NCI-H1417 (cell line): ENCODE data around the gene ZNF467.

Experiments
- DNase-seq, 3 experiments: peaks; one replicate each; lab custom pipeline; 2025; lab: John Stamatoyannopoulos, UW

Gene ZNF467

DNA sequence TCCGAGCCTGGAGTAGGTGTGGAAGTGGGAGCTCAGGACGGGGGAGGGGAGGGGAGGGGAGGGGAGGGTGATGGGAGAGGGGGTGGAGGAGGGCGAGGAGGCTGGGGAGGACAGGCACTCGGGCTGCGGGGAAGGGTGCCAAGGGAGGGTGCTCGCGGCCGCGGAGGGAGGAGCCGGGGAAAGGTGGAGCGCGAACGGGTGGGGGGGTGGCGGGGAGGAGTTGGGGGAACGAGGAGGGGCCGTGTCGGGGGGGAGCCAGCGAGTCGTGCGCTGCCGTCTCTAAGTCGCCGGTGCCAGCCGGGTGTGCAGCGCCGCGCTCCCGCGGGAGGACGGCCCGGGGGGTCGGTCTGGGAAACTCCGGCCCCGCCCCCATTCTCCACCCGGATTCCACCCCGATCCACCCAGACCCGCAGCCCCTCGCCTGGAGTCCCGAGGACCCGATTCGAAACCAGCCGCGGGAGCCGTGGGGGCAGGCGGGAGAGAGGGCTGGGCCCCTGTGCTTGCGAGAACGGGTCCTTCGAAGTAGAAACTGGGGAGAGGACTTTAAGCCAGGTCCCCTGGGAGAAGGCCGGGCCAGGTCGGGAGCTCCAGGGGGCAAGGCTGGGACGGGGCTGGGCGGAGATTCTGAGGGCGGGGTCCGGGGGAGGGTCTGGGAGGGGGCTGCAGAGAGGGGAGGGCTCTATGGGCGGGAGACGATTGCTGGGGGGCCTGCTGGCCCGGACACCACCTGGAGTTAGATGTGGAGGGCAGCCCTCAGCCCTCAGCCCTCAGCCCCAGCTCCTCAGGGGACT is at the start of gene ZNF467:
Gene ZNF467 (minus strand): TSS at position 143 of the 791 bp plus-strand sequence. CDS start 2,556 bp downstream, outside the sequence.
- peak in 2 of 3 experiments; percentile 62 to 66 for DNase-seq

- DNase-seq = no peak
Observed at GRCh38 chr7:149822353-149822943, 49.1 kb upstream of the ZNF467 start.

DNA sequence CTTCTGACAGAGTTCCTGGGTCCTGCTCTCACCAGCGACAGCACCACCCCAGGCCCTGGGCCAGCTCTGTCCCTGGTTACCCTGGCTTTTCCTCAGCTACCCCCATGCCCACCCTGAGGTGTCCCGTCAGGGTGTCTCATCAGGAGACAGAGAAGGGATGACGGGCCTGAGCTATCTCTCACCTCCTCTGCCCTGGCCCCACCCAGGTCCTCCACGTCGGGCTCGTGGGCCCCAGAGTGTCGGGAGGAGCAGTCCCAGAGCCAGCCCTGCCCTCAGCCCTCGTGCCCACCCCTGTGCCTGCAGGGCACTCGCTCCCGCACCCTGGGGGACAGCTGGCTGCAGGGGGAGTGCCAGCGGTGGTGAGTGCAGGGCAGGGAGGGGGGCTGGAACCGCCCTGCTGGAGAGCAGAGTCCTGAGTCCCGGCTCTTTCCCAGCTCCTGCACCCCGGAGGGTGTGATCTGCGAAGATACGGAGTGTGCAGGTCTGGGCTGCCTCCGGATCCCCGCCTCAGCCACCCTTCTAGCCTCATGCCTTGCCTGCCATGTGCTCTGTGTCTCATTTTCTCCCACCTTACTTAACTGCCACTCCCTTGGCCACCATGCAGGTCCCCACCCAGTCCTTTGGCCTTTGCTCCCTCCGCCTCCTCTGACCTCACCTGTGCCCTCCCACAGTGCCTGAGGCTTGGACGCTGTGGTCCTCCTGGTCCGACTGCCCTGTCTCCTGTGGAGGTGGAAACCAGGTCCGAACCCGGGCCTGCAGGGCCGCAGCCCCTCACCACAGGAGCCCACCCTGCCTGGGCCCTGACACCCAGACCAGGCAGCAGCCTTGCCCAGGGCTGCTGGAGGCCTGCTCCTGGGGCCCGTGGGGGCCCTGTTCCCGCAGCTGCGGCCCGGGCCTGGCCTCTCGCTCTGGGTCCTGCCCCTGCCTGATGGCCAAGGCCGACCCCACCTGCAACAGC is 48.1 kb upstream of the ZNF467 start:
- no peak for DNase-seq

- no peak for DNase-seq
Observed at GRCh38 chr7:149820622-149821190, 47.3 kb upstream of the ZNF467 start.

GRCh38 chr7:149819961-149820340 is 46.6 kb upstream of the ZNF467 start:
- no peak for DNase-seq

DNA sequence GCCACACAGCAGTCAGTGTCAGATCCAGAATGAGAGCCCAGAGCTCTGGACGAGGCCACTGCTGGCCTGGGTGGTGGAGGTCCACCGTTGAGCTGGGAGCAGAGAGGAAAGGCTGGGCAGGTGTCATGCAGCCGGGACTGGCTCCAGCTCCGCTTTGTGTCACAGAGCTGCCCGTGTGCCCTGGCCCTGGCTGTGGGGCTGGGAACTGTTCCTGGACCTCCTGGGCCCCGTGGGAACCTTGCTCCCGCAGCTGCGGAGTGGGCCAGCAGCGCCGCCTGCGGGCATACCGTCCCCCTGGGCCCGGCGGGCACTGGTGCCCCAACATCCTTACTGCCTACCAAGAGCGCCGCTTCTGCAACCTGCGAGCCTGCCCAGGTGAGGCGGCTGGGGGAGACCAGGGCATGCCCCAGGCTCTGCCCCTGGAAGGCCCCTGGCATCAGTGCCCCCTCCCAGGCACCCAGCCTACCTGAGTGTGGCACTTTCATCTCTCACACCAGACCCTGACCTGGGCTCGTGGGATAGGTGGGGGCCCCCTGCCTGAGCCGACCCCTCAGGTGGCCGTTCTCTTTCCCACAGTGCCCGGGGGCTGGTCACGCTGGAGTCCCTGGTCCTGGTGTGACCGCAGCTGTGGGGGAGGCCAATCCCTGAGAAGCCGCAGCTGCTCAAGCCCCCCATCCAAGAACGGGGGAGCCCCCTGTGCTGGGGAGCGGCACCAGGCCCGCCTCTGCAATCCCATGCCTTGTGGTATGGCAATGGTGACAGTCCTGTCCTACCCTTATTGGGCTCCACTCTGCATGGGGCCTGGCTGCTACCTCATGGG is 46.0 kb upstream of the ZNF467 start:
- no peak for DNase-seq

DNA sequence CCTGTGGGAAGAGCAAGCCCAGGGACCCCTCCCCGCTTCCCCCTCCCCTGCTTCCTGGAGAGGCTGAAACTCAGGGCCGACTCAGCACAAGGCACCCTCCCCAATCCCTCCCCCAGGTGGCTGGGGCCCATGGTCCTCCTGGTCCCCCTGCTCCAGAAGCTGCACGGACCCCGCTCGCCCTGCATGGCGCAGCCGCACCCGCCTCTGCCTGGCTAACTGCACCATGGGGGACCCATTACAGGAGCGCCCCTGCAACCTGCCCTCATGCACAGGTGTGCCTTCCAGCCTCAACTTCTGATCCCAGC is 45.1 kb upstream of the ZNF467 start:
- DNase-seq = no peak

DNA sequence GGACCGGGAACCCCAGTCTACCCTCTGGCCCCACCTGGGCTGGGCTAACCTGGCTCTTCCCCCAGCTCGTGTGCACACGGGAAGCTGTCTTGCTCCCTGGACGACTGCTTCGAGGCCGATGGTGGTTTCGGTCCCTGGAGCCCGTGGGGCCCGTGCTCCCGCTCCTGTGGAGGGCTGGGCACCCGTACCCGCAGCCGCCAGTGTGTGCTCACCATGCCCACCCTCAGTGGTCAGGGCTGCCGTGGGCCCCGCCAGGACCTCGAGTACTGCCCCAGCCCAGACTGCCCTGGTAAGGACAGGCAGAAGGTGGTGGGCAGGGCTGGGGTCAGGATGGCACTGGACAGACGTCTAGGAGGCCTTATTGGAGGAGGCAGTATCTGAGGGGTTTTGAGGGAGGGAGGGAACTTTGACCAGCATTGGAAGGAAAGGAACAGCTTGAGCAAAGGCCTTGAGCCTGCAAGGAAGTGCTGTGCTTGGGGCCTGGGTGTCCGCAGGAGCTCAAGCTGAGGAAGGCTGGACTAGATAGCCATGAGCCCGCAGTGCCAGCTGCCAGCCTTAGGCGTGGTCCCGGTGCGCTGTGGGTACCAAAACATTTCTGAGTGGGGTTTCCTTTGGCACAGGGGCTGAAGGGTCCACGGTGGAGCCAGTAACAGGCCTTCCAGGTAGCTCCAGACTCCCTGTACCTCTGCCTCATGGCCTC is 44.6 kb upstream of the ZNF467 start:
- no peak for DNase-seq

- DNase-seq = no peak
Observed at GRCh38 chr7:149817301-149817771, 43.9 kb upstream of the ZNF467 start.

DNA sequence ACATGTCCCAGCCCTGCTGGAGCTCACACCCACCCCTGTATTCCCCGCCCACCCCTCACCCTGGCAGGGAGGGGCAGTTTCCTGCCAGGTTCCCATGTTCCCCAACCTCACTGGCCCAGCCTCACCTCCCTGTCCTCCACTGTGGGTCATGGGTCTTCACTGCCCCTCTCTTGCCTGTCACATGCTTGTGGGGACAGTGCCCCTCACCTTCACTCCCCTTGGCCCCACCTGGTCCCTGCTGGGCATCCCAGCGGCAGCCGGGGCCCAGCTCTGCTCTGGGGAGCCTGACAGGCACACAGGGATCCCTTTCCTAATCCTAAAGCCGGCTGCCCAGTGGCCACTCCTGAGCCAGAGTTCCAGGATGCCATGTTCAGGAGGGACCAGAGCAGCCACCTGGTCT is 43.4 kb upstream of the ZNF467 start:
- DNase-seq = no peak

DNA sequence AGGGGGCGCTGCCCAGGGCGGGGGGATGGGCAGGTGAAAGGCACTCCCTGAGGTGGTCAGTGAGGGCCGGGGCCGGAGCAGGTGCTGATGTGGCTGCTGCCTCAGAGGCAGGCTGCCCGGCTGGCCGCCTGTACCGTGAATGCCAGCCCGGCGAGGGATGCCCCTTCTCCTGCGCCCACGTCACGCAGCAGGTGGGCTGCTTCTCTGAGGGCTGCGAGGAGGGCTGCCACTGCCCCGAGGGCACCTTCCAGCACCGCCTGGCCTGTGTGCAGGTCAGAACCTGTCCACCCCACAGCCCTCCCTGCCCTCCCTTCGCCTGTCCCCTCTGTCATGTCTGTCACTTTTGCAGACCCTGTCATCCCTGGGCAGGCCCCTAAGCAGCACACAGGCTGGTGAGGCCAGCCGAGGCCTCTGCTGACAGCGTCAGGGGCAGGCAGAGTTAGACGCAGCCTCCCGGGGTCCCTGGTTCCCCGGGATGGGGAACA is 42.9 kb upstream of the ZNF467 start:
- DNase-seq = peak in 2 of 3 experiments; percentile 35 to 51

- DNase-seq = no peak
Observed at GRCh38 chr7:149815661-149816266, 42.4 kb upstream of the ZNF467 start.

GRCh38 chr7:149815121-149815520 is 41.7 kb upstream of the ZNF467 start:
- DNase-seq = no peak

DNA sequence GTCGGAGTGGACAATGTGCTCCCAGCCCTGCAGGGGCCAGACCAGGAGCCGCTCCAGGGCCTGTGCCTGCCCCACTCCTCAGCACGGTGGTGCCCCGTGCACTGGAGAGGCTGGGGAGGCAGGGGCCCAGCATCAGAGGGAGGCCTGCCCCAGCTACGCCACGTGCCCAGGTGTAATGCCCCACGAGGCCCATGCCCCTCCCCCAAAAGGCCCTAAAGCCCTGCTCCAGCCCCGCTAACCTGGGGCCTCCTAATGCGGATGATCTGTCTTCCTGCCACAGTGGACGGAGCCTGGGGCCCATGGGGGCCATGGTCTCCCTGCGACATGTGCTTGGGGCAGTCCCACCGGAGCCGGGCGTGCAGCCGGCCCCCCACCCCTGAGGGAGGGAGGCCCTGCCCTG is 41.1 kb upstream of the ZNF467 start:
- no peak for DNase-seq

- DNase-seq = no peak
Observed at GRCh38 chr7:149813254-149814035, 40.1 kb upstream of the ZNF467 start.

GRCh38 chr7:149811831-149812490 is 38.6 kb upstream of the ZNF467 start:
- DNase-seq = no peak

DNA sequence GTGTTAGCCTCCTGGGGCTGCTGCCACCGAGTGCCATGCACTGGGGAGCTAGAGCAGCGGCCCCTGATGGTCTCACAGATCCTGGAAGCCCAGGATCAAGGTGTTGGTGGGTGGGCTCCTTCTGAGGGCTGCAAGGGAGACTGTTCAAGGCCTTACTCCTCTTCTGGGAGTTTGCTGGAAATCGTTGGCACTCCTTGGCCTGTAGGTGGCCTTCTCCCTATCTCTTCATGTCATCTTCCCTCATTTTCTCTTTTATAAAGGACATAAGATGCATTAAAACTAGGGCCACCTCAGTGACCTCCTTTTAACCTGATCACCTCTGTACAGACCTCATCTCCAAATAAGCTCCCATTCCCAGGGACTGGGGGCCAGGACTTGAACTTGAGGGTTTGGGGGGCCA is 37.8 kb upstream of the ZNF467 start:
- DNase-seq = peak in 1 of 3 experiments; percentile 11

DNA sequence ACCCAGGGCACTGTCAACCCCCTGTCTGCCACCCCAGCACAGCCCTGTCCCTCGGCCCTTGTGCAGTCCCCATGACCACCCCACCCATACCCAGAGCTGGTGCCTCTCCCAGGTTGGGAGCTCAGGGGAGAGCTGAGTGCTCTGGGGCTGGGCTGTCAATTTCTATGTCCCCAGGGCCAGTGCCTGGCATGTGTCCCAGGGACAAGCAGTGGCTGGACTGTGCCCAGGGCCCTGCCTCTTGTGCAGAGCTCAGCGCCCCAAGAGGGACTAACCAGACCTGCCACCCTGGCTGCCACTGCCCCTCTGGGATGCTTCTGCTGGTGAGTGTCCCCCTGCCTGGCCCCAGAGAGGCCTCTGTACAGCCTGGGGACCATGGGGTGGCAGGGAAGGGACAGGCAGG is 35.8 kb upstream of the ZNF467 start:
- no peak for DNase-seq

GRCh38 chr7:149808311-149808710 is 34.9 kb upstream of the ZNF467 start:
- no peak for DNase-seq
